Stimulated activated CD4-positive, alpha-beta T cell treated with anti-CD3 and anti-CD28 coated beads, TNF-alpha, amount 100 ng/mL, for 24 hours (primary cell): ENCODE measurements around the gene RECQL5.

Experiments used
- DNase-seq, 3 experiments: peaks; one replicate each; pipeline ENCODE4 v3.0.0-alpha.2; 2020; ENCODE audit warnings: low read depth in 3 of 3

RECQL5 gene

DNA sequence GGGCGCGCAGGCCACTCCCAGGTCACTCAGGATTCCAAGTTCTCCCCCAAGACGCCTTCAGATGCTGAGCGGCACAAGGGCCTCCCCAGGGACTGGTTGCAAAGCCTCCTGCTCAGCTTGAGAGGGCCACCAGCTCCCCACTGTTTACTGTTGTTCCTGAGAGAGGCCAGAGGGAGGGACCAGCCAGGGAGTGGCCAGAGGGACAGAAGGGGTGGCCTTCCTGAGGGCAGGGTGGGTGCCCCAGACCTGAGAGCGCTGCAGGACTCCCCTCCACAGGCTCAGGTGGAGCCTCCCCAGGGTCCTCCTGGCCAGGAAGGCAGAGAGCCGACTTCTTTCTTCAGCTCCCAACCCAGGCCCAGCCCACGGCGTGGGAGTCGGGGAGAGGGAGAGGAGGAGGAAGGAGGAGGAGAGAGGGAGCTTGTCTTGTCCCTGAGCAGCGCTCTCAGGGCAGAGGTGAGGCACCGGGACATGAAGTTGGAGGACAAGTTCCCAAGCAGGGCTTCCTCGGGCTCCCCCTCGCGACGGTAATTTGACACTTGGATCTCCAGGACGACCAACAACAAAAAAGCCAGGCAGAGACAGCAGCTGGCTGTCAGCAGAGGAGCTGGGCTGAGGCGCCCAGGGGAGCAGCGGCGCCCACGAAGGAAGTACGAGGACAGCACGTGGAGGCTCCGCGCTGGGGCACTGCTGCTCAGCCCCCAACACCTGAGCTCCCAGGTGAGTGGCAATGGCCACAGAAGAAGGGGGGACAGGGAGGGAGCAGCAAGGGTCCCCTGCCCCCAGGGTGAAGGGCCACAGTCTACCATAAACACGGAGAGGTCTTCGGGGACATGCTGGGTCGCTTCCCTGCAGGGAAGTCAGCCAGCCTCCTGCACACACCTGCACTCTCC, 33.2 kb downstream of the RECQL5 start:
- DNase-seq = peak; percentile 19 to 43 (median 23)

GRCh38 chr17:75632863-75633485, 34.0 kb downstream of the RECQL5 start, which contains the start of gene SMIM5:
TSS of gene SMIM5 (plus strand) at chr17:75633434. CDS start at chr17:75640202, 6,768 bp downstream.
- DNase-seq = peak; percentile 66 to 79 (median 67)

DNA sequence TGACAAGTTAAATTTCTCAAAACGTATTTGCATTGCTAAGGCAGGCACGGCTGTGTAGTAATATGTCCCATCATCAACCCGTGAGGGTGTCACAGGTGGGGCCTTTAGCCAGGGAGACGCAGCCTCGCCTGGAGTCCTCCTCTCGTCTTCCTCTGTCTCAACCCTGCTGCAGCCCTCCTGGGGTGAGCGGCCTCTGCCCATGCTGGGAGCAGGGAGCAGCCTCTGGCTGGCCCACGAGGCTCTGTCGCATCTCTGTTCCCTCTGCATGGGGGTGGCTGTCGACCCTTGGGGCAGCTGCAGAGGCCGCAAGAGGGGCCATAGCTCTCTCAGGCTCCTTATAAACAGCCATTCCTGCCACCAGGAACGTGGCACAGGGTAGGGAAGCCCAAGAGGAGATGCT, 34.5 kb downstream of the RECQL5 start:
- no peak for DNase-seq

DNA sequence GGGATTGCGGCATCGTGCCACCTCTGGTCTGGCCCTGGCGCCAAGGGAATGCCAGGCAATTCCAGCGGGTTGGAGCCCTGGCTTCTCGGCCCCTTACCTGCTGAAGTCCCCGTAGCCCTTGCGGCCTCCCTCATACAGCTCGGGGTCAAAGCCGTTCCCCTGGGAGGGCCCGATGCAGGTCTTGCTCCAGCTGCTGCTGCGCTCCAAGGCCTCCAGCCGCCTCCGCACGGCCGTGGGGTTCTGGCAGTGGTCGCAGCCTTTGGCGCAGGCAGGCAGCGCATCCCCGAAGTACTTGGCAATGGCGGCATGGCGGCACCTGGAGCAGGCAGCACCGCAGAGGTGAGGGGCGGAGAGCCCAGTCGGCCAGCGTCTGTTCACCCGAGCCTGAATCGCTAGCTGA, 35.6 kb downstream of the RECQL5 start:
- no peak for DNase-seq

DNA sequence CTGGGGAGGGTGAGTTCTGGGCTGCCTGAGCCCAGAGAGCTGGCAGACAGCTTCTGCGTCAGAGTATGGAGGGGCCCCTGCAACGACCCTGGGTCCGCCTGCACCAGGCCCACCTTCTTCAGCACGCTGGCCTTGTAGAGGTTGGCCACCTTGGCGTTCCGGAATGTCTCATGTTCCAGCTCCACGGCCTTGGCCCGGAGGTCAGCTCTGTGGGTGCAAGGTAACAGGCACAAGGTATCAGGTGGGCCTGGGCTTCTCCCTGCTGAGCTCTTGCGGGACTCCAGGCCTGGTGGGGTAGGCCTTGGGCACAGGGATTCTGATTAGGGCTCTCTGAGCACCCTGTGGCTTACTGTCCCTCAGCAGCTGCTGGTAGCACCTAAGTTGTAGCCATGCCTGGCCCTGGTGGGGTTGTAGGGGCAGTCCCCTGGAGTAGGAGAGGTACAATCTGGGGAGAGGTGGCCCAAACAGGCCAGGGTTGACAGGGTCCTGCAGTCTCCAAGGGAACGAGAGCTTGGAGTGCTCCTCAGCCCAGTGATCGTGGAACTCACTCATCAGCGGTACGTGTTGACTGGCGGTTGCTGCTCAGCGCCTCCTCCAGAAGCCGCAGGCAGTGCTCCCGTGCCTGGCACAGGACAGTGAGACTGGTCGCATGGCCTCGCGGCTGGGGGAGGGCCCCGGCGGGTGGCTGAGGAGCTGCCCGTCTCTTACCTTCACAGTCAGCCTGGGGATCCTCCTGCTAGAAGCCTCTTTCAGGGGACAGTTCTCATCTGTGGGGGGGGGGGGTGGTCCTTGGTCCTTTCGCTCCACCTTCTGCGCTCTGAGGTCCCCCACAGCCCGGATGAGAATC, 36.7 kb downstream of the RECQL5 start:
- no peak for DNase-seq

GRCh38 chr17:75629157-75629556, 37.8 kb downstream of the RECQL5 start:
- DNase-seq = no peak

DNA sequence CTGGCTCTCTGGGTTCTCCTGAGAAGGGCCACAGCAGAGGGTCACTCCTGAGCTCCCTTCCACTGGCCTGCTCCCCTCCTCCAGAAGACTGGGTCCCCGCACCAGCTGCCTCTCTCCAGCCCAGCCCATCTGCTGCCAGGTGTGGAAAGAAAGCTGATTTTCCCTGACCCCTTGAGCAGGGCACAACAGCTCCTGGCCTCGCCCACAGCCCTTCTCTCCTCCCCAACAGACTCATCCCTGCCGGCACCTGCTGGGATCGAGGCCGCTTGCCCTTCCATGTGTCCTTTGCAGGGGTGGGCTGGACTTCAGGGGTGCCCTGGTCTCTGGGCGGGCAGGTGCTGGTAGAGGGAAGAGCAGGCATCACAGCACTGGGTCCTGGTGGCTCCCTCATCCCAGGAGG, 38.5 kb downstream of the RECQL5 start:
- no peak for DNase-seq

GRCh38 chr17:75627094-75627493, 39.9 kb downstream of the RECQL5 start:
- DNase-seq = no peak

- DNase-seq = no peak
These were observed 40.4 kb downstream of the RECQL5 start for GRCh38 chr17:75626496-75627038.

GRCh38 chr17:75625813-75626486, 41.0 kb downstream of the RECQL5 start:
- no peak for DNase-seq

- DNase-seq = no peak
These were observed 42.1 kb downstream of the RECQL5 start for GRCh38 chr17:75624714-75625345.

GRCh38 chr17:75624021-75624420, 42.9 kb downstream of the RECQL5 start:
- no peak for DNase-seq

DNA sequence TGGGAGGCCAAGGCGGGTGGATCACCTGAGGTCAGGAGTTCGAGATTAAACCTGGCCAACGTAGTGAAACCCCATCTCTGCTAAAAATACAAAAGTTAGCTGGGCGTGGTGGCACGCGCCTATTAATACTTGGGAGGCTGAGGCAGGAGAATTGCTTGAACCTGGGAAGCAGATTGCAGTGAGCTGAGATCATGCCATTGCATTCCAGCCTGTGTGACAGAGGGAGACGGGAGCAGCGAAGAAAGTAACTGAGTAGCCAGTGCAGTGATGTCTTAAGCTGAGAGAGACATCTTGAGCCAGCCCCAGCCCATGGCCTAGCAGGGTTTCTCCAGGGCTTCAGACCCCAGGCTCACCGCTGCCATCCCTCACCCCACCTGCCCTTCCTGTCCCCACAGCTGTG, 43.6 kb downstream of the RECQL5 start:
- no peak for DNase-seq

GRCh38 chr17:75622771-75623273, 44.1 kb downstream of the RECQL5 start:
- no peak for DNase-seq

GRCh38 chr17:75622076-75622475, 44.9 kb downstream of the RECQL5 start:
- no peak for DNase-seq

DNA sequence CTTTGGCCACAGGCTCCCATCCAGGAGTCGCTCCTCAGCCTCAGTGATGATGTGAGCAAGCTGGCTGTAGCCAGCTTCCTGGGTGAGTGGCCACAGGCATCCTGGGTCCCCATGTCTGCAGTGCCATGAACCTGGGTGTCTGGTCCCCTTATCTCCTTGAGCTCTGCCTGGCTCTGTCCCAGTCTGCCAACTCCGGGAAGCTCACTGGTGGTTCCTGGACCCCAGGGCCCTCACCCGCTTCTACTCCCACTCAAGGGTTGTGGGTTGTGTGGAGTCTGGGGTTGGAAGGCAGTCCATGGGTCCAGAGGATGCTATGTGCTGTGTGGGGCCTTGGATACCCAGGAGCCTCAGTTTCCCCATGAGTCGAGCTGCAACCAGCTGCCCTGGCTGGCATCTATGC, 45.5 kb downstream of the RECQL5 start:
- no peak for DNase-seq

DNA sequence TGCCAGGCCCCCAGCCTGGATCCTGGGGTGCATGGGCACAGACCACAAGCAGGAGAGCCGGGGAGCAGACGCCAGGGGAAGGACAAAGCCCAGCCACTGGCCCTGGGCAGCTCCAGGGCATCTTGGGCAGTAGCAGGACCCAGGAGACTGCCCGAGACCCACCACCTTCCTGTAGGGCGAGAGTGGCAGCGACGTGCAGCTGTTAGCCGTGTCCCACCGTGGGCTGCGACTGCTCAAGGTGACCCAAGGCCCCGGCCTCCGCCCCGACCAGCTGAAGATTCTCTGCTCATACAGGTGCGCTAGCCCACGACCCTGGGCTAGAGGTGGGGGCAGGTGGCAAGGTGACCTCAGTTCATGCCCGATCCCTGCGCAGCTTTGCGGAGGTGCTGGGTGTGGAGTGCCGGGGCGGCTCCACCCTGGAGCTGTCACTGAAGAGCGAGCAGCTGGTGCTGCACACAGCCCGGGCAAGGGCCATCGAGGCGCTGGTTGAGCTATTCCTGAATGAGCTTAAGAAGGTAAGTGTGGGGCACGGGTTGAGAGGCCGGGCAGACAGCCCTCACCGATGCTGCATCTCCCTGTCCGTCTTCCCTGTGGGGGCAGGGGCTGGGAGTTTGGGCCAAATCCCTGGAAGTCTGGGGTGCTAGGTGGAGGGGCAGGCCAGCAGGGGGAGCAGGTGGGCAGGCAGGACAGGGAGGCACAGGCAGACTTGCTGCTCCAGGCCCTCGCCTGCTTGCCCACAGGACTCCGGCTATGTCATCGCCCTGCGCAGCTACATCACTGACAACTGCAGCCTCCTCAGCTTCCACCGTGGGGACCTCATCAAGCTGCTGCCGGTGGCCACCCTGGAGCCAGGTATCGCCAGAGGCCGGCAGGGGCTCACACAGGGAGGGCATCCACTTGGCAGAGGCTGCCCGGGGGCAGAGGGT, 47.2 kb downstream of the RECQL5 start:
- DNase-seq = peak in 1 of 3 experiments; percentile 24

DNA sequence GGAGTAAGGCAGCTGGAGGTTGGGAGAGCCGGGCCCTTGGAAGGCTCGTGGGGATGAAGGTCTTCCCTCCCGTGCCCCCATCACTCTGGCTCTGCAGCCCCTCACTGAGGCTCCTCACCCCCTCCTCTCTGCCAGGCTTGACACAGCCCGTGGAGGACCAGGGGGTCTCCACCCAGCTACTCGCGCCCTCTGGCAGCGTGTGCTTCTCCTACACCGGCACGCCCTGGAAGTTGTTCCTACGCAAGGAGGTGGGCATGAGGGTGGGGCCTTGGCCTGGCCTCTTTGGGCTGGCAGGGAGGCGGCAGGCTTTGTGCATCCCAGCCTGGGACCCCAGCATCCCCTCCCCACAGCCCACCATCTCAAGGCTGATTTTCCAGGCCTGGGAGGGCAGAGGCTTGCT, 49.3 kb downstream of the RECQL5 start:
- no peak for DNase-seq

- no peak for DNase-seq
These were observed 49.7 kb downstream of the RECQL5 start for GRCh38 chr17:75617218-75617617.
